GM21737 (cell line): ENCODE results near the gene FUT8.
"Not testable (repeated sequence)": the region's sequence is repeated elsewhere in the genome, so short reads cannot be mapped to it uniquely, and the experiment has no call there.

Experiments used
- ATAC-seq: cut with Tn5 transposase; IDR thresholded peaks from one replicate; pipeline ENCODE4 v1.9.1; 2021; ENCODE audit warnings: mild to moderate bottlenecking, moderate library complexity; ENCODE audit not compliant: unreplicated experiment

Gene FUT8

GRCh38 chr14:65613131-65613650 lies 200.7 kb downstream of the FUT8 start:
- no peak for ATAC-seq

- ATAC-seq = no peak
Measured at GRCh38 chr14:65618996-65619395, 206.5 kb downstream of the FUT8 start.

DNA sequence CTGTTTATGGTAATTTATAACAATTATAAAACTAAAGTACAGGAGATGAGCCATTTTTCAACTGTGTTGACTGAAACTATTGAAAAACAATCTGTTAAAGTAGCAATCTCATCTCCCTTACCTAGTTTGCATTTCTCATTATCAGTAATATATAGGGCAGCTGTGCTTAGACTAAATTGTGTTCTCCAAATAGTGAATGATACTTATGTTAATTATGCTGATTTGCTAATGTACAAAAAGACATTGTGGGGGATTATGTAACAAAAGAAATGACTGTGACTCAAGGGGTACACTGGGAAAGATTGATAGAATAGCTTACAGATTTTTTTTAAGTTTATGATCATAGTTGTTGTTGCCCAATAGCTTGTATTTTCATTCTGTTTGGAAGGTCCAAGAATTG lies 207.7 kb downstream of the FUT8 start:
- ATAC-seq = no peak

- ATAC-seq = no peak
Measured at GRCh38 chr14:65622703-65623102, 210.2 kb downstream of the FUT8 start.

- ATAC-seq = no peak
Measured at GRCh38 chr14:65623759-65624158, 211.2 kb downstream of the FUT8 start.

GRCh38 chr14:65627315-65627714 lies 214.8 kb downstream of the FUT8 start:
- ATAC-seq = no peak

GRCh38 chr14:65628664-65629063 lies 216.1 kb downstream of the FUT8 start:
- ATAC-seq = no peak

GRCh38 chr14:65631040-65631439 lies 218.5 kb downstream of the FUT8 start:
- ATAC-seq = no peak

GRCh38 chr14:65632487-65632886 lies 220.0 kb downstream of the FUT8 start:
- no peak for ATAC-seq

GRCh38 chr14:65633666-65634065 lies 221.1 kb downstream of the FUT8 start:
- ATAC-seq = not testable (repeated sequence)

DNA sequence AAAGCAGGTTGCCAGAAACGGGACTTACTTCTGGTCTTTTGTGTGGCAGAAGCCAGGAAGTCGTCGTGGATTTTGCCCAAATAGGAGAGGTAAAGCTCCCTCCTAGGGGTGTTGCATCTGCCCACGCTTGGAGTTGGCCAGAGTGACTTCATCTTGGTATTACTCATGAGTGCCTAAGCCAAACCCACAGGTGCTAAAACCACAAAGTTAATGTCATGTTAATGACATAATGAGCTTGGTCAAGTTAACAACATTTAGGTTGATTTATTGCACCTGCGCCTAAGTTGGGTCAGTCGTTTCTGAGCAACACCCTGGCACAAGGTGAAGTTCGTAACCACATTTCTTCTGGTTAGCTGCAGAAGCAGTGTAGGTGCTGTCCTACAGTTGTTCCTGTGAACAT lies 225.2 kb downstream of the FUT8 start:
- peak; percentile 52 for ATAC-seq

DNA sequence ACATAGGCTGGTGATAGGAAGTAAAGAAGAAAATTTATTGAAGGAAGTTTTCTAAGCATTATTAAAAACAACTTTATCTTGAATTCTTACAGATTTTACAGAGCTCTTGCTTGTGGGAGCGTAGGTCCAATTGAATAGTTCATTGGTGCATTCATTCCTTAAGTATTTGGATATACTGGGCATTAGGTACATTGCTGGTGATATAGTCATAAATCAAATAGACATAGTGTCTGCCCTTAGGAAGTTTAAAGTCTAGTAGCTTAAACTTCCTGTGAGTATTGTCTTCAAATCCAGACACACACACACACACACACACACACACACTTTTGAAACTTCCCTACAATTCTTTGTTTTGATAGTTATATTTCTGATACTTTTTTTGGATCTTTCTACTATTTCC lies 226.7 kb downstream of the FUT8 start:
- ATAC-seq = no peak

GRCh38 chr14:65650826-65651225 lies 238.3 kb downstream of the FUT8 start:
- no peak for ATAC-seq

DNA sequence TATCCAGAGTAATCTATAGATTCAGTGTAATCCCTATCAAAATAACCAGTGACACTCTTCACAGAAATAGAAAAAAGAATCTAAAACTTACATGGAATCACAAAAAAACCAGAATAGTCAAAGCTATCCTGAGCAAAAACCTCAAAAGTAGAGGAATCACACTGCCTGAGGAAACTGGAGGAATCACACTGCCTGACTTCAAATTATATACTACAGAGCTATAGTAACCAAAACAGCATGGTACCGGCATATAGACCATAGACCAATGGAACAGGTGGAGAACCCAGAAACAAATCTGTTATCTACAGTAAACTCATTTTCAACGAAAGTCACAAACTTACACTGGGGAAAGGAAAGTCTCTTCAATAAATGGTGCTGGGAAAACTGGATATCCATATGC lies 244.0 kb downstream of the FUT8 start:
- ATAC-seq = no peak

DNA sequence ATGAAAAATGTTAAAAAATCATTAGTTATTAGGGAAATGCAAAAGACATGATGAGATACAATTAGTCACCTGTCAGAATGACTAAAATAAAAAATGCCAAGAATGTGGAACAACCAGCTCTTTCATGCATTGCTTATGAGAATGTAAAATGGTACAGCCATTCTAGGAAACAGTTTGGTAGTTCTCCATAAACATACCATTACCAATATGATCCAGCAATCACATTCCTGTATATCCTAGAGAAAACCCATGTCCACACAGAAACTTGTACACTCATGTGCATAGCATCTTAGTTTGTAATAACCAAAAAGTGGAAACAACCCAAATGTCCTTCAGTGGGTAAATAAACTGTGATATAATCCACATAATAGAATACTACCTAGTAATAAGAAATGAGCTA lies 245.7 kb downstream of the FUT8 start:
- ATAC-seq = no peak

DNA sequence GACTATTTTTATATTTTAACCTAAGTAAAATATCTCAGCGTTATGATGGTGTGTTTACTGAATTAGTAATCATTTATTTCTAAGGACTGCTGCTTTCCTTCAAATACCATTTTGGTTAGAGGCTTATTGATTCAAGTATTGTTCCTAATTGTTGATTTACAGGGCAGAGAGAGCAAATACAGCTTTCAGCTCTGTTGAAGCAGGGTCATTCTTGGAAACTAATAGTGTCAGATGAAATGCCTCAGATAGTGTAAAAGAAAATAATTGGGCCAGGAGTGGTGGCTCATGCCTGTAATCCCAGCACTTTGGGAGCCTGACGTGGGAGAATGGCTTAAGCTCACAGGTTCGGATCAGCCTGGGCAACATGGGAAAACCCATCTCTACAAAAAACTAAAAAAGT lies 249.3 kb downstream of the FUT8 start:
- ATAC-seq = no peak

DNA sequence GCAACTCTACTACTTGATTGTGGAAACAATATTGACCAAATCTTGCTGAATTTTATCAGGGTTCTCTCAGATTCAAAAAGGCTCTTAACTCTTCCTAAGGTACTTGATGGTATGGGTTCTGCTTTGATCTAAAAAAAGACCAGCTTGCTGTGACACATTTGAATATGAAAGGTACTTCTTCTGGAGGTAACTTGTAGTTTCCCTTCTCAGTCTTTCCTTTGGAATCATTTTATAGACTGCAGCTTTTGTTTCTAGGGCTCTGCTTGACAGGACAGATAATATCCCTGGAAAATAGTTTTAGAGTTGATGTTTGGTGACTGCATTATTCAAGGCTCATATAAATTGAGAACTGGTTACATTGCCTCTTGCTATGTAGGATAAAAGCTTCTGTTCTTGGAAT lies 251.9 kb downstream of the FUT8 start:
- ATAC-seq = no peak

GRCh38 chr14:65676361-65677014 lies 264.0 kb downstream of the FUT8 start:
- no peak for ATAC-seq

- ATAC-seq = no peak
Measured at GRCh38 chr14:65685572-65685971, 273.0 kb downstream of the FUT8 start.

DNA sequence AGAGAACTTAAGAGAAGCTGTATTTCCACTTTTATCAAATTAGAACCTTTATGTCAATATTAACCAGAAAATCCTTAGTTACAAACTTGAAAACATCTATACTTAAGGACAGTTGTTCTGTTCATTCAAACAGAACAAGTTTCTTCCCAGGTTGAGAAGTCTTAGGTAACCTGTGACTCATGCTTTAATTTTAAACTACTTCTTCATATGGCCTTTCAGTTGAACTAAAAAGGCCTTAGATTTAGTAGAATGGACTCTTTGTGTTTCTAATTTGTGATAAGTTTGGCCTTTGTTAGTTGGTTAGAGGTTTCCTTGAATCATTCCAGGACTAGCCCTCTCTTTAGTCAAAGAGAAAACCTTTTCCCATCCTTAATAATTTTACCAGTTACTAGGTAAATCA lies 274.2 kb downstream of the FUT8 start:
- ATAC-seq = no peak

DNA sequence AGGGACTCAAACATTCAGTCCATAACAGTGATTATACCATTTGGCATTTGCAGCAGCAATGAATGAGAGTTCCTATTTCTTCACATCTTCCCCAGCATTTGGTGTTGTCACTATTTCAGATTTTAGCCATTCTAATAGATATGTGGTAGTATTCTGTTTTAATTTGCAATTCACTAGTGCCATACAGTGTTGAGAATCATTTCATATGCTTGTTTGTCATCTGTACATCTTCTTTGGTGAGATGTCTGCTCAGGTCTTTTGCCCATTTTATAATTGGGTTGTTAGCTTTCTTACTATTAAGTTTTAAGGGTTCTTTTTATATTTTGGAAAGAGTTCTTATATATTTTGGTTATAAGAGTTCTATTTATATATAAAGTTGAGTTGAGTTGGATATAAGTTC lies 276.5 kb downstream of the FUT8 start:
- ATAC-seq = no peak

DNA sequence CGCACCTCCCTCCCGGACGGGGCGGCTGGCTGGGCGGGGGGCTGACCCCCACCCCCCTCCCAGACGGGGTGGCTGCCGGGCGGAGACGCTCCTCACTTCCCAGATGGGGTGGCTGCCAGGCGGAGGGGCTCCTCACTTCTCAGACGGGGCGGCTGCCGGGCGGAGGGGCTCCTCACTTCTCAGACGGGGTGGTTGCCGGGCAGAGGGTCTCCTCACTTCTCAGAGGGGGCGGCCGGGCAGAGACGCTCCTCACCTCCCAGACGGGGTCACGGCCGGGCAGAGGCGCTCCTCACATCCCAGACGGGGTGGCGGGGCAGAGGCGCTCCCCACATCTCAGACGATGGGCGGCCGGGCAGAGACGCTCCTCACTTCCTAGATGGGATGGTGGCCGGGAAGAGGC lies 280.0 kb downstream of the FUT8 start:
- not testable (repeated sequence) for ATAC-seq

DNA sequence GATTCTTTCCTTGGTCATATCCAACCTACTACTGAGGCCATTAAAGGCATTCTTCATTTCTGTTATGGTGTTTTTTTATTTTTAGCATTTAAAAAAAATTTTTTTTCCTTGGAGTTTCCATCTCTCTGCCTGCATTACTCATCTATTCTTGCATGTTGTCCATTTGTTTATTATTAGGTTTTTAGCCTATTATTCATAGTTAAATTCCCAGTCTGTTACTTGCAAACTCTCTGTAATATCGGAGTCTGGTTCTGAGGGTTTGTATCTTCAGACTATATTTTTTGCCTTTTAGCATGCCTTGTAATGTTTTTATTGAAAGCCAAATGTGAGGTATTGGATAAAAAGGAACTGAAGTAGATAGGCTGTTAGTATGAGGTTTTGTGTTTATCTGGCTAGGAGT lies 284.3 kb downstream of the FUT8 start:
- no peak for ATAC-seq
